Parathyroid adenoma (tissue), 2 donors: ENCODE results near the gene WDR43.

Experiments
- H2AFZ ChIP-seq: fragments of 300-600 bp; sonication (generic); one replicate; pipeline ENCODE4 v1.7.0; 2017; ENCODE audit warnings: antibody characterized with exemption, mild to moderate bottlenecking
- H3K27ac ChIP-seq: fragments of 300-600 bp; sonication (generic); one replicate; pipeline ENCODE4 v1.7.0; 2017
- H3K27me3 ChIP-seq: fragments of 300-600 bp; sonication (generic); one replicate; pipeline ENCODE4 v1.7.0; 2017; ENCODE audit warnings: low read length; ENCODE audit not compliant: control insufficient read depth, insufficient read depth
- H3K36me3 ChIP-seq: fragments of 300-600 bp; sonication (generic); one replicate; pipeline ENCODE4 v1.7.0; 2017; ENCODE audit warnings: low read length; ENCODE audit not compliant: control insufficient read depth, insufficient read depth
- H3K4me1 ChIP-seq: fragments of 300-600 bp; sonication (generic); one replicate; pipeline ENCODE4 v1.7.0; 2017; ENCODE audit warnings: control low read depth
- H3K4me2 ChIP-seq: fragments of 300-600 bp; sonication (generic); one replicate; pipeline ENCODE4 v1.7.0; 2017; ENCODE audit warnings: low read length
- H3K4me3 ChIP-seq: fragments of 300-600 bp; sonication (generic); one replicate; pipeline ENCODE4 v1.7.0; 2017; ENCODE audit warnings: low read depth, low read length
- H3K79me2 ChIP-seq: fragments of 300-600 bp; sonication (generic); one replicate; pipeline ENCODE4 v1.7.0; 2017; ENCODE audit warnings: control low read depth
- H3K9ac ChIP-seq: fragments of 300-600 bp; sonication (generic); one replicate; pipeline ENCODE4 v1.7.0; 2017; ENCODE audit warnings: mild to moderate bottlenecking
- H3K9me3 ChIP-seq: fragments of 300-600 bp; sonication (generic); one replicate; pipeline ENCODE4 v1.7.0; 2017; ENCODE audit warnings: low read length; ENCODE audit not compliant: control insufficient read depth
- CTCF ChIP-seq: fragments of 300-600 bp; sonication (generic); IDR thresholded peaks from one replicate; pipeline ENCODE4 v1.7.0; 2017; ENCODE audit warnings: antibody characterized with exemption, mild to moderate bottlenecking
- donor health status: primary hyperparathyroidism.

Gene WDR43

GRCh38 chr2:28949617-28950305, 55.3 kb downstream of the WDR43 start:
- Histone ChIP-seq H3K4me1 (no peaks in the 10 kb centered on the region), H3K36me3 (no peaks in the 10 kb centered on the region), H3K27me3 (no peaks in the 10 kb centered on the region), H3K27ac (no peak overlapping the region), H3K9ac (no peak overlapping the region), H3K4me3 (no peak overlapping the region), H3K79me2 (no peaks in the 10 kb centered on the region), H2AFZ (no peak overlapping the region), H3K4me2 (no peak overlapping the region), H3K9me3 (no peaks in the 10 kb centered on the region)
- TF ChIP-seq CTCF = no peak

DNA sequence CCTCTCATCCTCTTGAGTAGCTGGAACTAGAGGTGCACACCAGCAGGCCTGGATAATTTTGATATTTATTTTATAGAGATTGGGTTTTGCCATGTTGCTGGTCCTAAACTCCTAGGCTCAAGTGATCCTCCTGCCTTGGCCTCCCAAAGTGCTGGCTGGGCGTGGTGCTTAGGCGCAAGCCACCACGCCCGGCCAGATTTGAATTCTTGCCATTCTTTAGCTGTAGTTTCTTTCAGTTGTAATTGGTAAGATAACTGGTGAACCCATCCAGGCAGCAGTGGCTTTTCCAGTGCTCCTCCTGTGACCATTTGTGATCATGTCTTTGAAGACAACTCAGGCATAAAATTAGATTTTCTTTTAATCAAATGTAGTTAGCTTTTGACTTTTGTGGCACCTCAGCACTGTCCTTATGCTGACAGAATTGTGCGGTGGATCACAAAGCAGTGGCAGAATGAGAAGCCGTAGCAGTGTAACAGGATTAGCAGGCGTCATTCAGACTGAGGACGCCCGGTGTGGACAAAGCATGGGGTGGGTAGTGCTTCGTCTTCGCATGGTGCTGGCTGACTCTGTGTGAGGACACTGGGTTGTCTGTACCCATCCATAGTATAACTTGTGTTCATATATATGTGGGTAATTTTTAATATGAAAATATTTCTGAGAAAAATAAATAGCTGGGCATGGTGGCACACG, 56.6 kb downstream of the WDR43 start:
- Histone ChIP-seq H3K79me2 (no peaks in the 10 kb centered on the region), H3K4me1 (no peaks in the 10 kb centered on the region), H3K4me2 (no peak overlapping the region), H3K27me3 (no peaks in the 10 kb centered on the region), H3K9me3 (no peaks in the 10 kb centered on the region), H3K36me3 (no peaks in the 10 kb centered on the region), H3K4me3 (no peak overlapping the region), H3K27ac (no peak overlapping the region), H2AFZ (no peak overlapping the region), H3K9ac (no peak overlapping the region)
- TF ChIP-seq CTCF = no peak

DNA sequence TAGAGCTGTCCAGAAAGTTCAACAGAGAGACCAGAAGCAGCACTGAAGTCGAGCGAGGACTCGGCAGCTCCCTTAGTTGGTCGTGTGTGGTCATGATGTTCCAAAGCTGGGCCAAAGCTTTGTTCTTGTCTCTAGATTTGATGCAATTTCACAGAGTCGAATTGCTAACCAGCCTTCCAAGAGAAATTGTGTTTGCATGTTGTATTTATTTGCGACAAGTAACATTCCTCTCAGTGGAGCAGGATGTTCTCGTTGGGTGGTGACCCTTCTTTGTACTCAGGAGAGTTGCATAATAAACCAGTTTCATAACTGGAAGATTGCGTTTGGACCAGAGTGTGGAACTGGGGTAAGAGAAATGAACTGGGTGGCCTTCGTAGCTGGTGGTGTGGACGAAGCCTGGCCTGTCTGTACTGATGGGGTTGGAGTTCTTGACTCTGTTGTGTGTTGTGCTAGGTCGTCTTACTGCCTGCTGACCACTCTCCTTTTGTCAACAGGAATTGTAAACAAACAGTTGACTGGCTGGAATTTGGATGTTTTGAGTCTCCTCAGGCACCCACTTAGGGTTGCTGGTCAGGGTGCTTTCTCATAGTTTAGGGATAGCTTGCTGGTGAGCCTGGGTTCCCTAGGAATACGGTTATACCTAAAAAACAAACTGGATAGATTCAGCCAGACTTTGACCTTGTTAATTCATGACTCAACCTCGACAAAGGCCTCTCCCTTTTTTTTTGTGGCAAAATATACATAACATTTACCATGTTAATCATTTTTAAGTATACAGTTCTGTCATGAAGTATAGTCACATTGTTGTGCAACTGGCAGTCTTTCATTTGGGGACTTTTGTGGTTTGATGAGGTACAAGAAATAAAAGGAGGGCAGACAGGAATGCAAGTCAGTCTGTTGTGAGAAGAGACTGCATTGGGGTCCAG, 57.7 kb downstream of the WDR43 start:
- no peaks in the 10 kb centered on the region for H3K79me2 ChIP-seq
- H3K9me3 ChIP-seq = no peaks in the 10 kb centered on the region
- H3K4me2 ChIP-seq = no peak overlapping the region
- no peaks in the 10 kb centered on the region for H3K36me3 ChIP-seq
- no peak overlapping the region for H2AFZ ChIP-seq
- no peak for TF ChIP-seq CTCF
- no peak overlapping the region for H3K4me3 ChIP-seq
- H3K27me3 ChIP-seq = no peaks in the 10 kb centered on the region
- no peak overlapping the region for H3K27ac ChIP-seq
- H3K9ac ChIP-seq = no peak overlapping the region
- H3K4me1 ChIP-seq = no peaks in the 10 kb centered on the region

DNA sequence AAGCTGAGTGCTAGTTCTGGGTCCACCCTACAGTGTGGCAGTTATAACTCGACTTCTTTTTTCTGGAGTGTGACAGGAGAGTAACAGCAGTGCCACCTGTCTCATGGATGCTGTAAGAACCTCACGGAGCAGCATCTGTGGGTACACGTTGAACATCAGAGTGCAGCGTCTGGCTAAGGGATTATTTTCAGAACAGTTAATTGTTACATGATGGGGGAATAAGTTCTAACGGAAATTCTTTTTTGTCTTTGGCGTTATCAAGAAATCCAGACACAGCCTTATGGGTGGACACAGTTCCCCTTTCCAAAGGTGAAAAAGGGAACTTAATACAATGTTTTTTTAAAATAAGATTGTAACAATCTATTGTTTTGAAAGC, 58.4 kb downstream of the WDR43 start:
- H3K4me2 ChIP-seq = no peak overlapping the region
- no peak overlapping the region for H3K27ac ChIP-seq
- no peak overlapping the region for H2AFZ ChIP-seq
- H3K27me3 ChIP-seq = no peaks in the 10 kb centered on the region
- no peak for TF ChIP-seq CTCF
- no peaks in the 10 kb centered on the region for H3K36me3 ChIP-seq
- H3K9me3 ChIP-seq = no peaks in the 10 kb centered on the region
- no peak overlapping the region for H3K9ac ChIP-seq
- H3K79me2 ChIP-seq = no peaks in the 10 kb centered on the region
- no peak overlapping the region for H3K4me3 ChIP-seq
- H3K4me1 ChIP-seq = no peaks in the 10 kb centered on the region
